ENCODE data around the gene NOP53.

Gene NOP53

DNA sequence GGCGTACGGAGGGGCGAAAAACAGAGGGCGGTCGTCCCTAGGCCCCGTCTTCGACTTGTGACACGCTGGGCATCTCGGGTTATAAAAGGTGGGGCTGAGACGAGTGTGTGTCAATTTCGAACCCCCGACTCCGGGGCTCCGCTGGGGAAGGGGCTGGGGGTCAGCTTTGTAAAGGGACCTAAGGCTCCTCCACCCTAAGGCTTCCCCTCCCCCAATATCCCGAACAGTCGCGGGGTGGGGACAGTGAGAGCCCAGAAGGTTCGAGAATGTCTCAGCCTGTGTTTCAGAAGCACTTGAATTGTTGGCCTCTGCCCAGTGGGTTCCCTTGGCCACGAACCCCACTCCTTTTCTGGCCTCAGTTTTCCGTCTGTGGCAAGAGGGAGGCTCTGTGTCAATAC is 33.6 kb downstream of the NOP53 start:
- Histone ChIP-seq H3K9ac (ENCODE audit: low read depth, low read length, poor library complexity, severe bottlenecking) (peak overlapping the region; percentile 97), H3K4me3 (ENCODE audit: low read length, poor library complexity, severe bottlenecking) (peak overlapping the region; percentile 82), H3K9me3 (ENCODE audit: insufficient read depth, low read depth, low read length) (no peaks in the 10 kb centered on the region), H3K4me2 (ENCODE audit: low read depth, low read length, poor library complexity, severe bottlenecking) (peak overlapping the region; percentile 95), H3K4me1 (ENCODE audit: insufficient read depth, low read length, poor library complexity, severe bottlenecking) (peaks cover 18% of the 10 kb centered on the region), H3K79me2 (ENCODE audit: insufficient read depth, low read length) (peaks cover 39% of the 10 kb centered on the region), H3F3A (ENCODE audit: low read depth) (no peaks in the 10 kb centered on the region), H4K20me1 (ENCODE audit: insufficient read depth, low read length, poor library complexity, severe bottlenecking) (peaks cover 20% of the 10 kb centered on the region), H3K9me2 (replicated peaks; ENCODE audit: low read depth, low read length) (no peaks in the 10 kb centered on the region), H3K27me3 (ENCODE audit: insufficient read depth, low read length, poor library complexity, severe bottlenecking) (no peaks in the 10 kb centered on the region), H3K36me3 (ENCODE audit: insufficient read depth, low read length) (no peaks in the 10 kb centered on the region; the same call in 1 of the 2 replicates), H2AFZ (ENCODE audit: low read length) (peak overlapping the region; percentile 82)
- TF ChIP-seq EZH2phosphoT487 (IDR thresholded peaks at IDR 0.05; ENCODE audit: borderline replicate concordance) (no peak), CTCF (conservative IDR thresholded peaks at IDR 0.05; ENCODE audit: low read length) (no peak)

GRCh38 chr19:47779524-47780214 is 34.3 kb downstream of the NOP53 start:
- Histone ChIP-seq H2AFZ (ENCODE audit: low read length) (no peak overlapping the region), H4K20me1 (ENCODE audit: insufficient read depth, low read length, poor library complexity, severe bottlenecking) (peaks cover 20% of the 10 kb centered on the region)

DNA sequence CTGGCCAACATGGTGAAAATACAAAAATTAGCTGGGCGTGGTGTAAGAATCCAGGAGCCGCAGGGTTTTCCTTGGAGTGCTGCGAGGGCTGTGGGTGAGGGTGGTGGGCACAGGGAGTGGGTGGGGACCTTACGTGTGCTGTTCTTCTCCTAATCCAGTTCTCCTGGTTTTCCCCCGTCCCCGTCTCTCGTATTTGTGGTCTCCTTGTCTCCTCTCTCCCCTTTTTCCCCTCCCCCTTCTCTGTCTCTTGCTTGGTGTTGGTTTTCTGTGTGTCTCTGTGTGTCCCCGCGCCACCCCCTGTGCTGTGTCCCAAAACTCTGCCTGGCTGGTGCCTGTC is 34.8 kb downstream of the NOP53 start:
- Histone ChIP-seq H4K20me1 (ENCODE audit: insufficient read depth, low read length, poor library complexity, severe bottlenecking) (peaks cover 20% of the 10 kb centered on the region), H3K9ac (ENCODE audit: low read depth, low read length, poor library complexity, severe bottlenecking) (peak overlapping the region; percentile 97), H3F3A (ENCODE audit: low read depth) (no peaks in the 10 kb centered on the region), H3K27me3 (ENCODE audit: insufficient read depth, low read length, poor library complexity, severe bottlenecking) (no peaks in the 10 kb centered on the region), H2AFZ (ENCODE audit: low read length) (no peak overlapping the region), H3K79me2 (ENCODE audit: insufficient read depth, low read length) (peaks cover 39% of the 10 kb centered on the region), H3K9me3 (ENCODE audit: insufficient read depth, low read depth, low read length) (no peaks in the 10 kb centered on the region), H3K9me2 (replicated peaks; ENCODE audit: low read depth, low read length) (no peaks in the 10 kb centered on the region), H3K4me3 (ENCODE audit: low read length, poor library complexity, severe bottlenecking) (peak overlapping the region; percentile 82), H3K4me2 (ENCODE audit: low read depth, low read length, poor library complexity, severe bottlenecking) (peak overlapping the region; percentile 95), H3K36me3 (ENCODE audit: insufficient read depth, low read length) (no peaks in the 10 kb centered on the region; the same call in 1 of the 2 replicates), H3K4me1 (ENCODE audit: insufficient read depth, low read length, poor library complexity, severe bottlenecking) (peaks cover 18% of the 10 kb centered on the region)
- TF ChIP-seq CTCF (conservative IDR thresholded peaks at IDR 0.05; ENCODE audit: low read length): no peak
- no peak for TF ChIP-seq EZH2phosphoT487 (IDR thresholded peaks at IDR 0.05; ENCODE audit: borderline replicate concordance)

More at GRCh38 chr19:47779524-47780214, 34.3 kb downstream of the NOP53 start:
- H3F3A ChIP-seq (ENCODE audit: low read depth): no peaks in the 10 kb centered on the region
- peak overlapping the region; percentile 97 for H3K9ac ChIP-seq (ENCODE audit: low read depth, low read length, poor library complexity, severe bottlenecking)
- peaks cover 39% of the 10 kb centered on the region for H3K79me2 ChIP-seq (ENCODE audit: insufficient read depth, low read length)
- no peaks in the 10 kb centered on the region; the same call in 1 of the 2 replicates for H3K36me3 ChIP-seq (ENCODE audit: insufficient read depth, low read length)
- peaks cover 18% of the 10 kb centered on the region for H3K4me1 ChIP-seq (ENCODE audit: insufficient read depth, low read length, poor library complexity, severe bottlenecking)
- H3K9me3 ChIP-seq (ENCODE audit: insufficient read depth, low read depth, low read length): no peaks in the 10 kb centered on the region
- no peaks in the 10 kb centered on the region for H3K9me2 ChIP-seq (replicated peaks; ENCODE audit: low read depth, low read length)
- H3K4me3 ChIP-seq (ENCODE audit: low read length, poor library complexity, severe bottlenecking): peak overlapping the region; percentile 82
- no peak for TF ChIP-seq CTCF (conservative IDR thresholded peaks at IDR 0.05; ENCODE audit: low read length)
- no peak for TF ChIP-seq EZH2phosphoT487 (IDR thresholded peaks at IDR 0.05; ENCODE audit: borderline replicate concordance)
- no peaks in the 10 kb centered on the region for H3K27me3 ChIP-seq (ENCODE audit: insufficient read depth, low read length, poor library complexity, severe bottlenecking)
- H3K4me2 ChIP-seq (ENCODE audit: low read depth, low read length, poor library complexity, severe bottlenecking): peak overlapping the region; percentile 95
